Kidney (tissue), 22 donors: ENCODE data around the gene MYH1. TPM values are rescaled to one million over a fixed set of nuclear protein-coding genes. Genes with fewer than 3 reads are reported as not detected.

Source experiments
- DNase-seq, 5 donors: peaks; one replicate each; pipeline ENCODE4 v3.0.0-alpha.2; 2013 to 2020
- FAIRE-seq: peaks from 2 replicates; lab custom pipeline; 2012; peaks lifted over from hg19 to GRCh38; lab: Jason Lieb, UNC
- H3K27ac ChIP-seq, 2 donors: one replicate each; pipeline ENCODE4 v1.7.0; 2013; ENCODE audit warnings: low read depth in 2 of 2, low read length in 2 of 2, inconsistent platforms in 1 of 2
- H3K27me3 ChIP-seq: one replicate; pipeline ENCODE4 v1.7.1; 2013; ENCODE audit warnings: low read length, inconsistent platforms; ENCODE audit not compliant: control insufficient read depth, insufficient read depth
- H3K36me3 ChIP-seq, 3 donors: one replicate each; pipeline versions ENCODE4 v1.7.0 to v1.7.1; 2013; ENCODE audit warnings: low read length in 3 of 3, control low read depth in 1 of 3, inconsistent platforms in 1 of 3; ENCODE audit not compliant: insufficient read depth in 3 of 3, control insufficient read depth in 2 of 3
- H3K4me1 ChIP-seq, 3 donors: one replicate each; pipeline versions ENCODE4 v1.7.0 to v1.7.1; 2013; ENCODE audit warnings: low read length in 3 of 3, inconsistent platforms in 1 of 3, low read depth in 1 of 3; ENCODE audit not compliant: control insufficient read depth in 2 of 3, insufficient read depth in 2 of 3
- H3K4me3 ChIP-seq, 3 donors: one replicate each; pipeline versions ENCODE4 v1.7.0 to v1.8.1; 2013; ENCODE audit warnings: low read length in 3 of 3, control low read depth in 1 of 3, inconsistent platforms in 1 of 3
- H3K9ac ChIP-seq, 3 donors: one replicate each; pipeline versions ENCODE4 v1.7.0 to v1.7.1; 2013; ENCODE audit warnings: low read length in 3 of 3, control low read depth in 1 of 3, inconsistent platforms in 1 of 3
- H3K9me3 ChIP-seq, 3 donors: one replicate each; pipeline versions ENCODE4 v1.7.0 to v1.7.1; 2013; ENCODE audit warnings: low read length in 3 of 3, control low read depth in 1 of 3, inconsistent platforms in 1 of 3; ENCODE audit not compliant: control insufficient read depth in 2 of 3, insufficient read depth in 1 of 3
- intact Hi-C: fragments of 100-400 bp; cut with DNase I; formaldehyde crosslinking; loops from one replicate; pipeline ENCODE4 v1.11.1; 2022
- long read RNA-seq, 10 donors: library from polyadenylated mRNA in 1 of 10; unstranded in 1 of 10; transcript quantifications; one replicate each; pipeline ENCODE4 v2.0.0 and lab custom pipeline, GENCODE V29; 2021 to 2026
- polyA plus RNA-seq: library from polyadenylated mRNA; stranded (reverse); fragments of 350-450 nt; fragmentation: Illumina TruSeq; extraction: RNeasy Lipid Tissue Mini Kit (QIAGEN cat#74804); gene quantifications from one replicate; pipeline ENCODE4 v1.2.3, GENCODE V29; 2014; ENCODE audit warnings: low read depth, low replicate concordance; ENCODE audit not compliant: insufficient read depth
- total RNA-seq: library from RNA; stranded (reverse); fragmentation: NEBNext Ultra II Directional; extraction: Animal tissue kit (Norgen Biotek cat#: 25700); gene quantifications from one replicate; pipeline ENCODE4 v1.2.1, GENCODE V29; 2021
- TF ChIP-seq, protein P1 (sequence below): IDR thresholded peaks from 3 replicates; pipeline ENCODE4 v1.5.1; 2012; ENCODE audit warnings: mild to moderate bottlenecking, moderate library complexity, borderline replicate concordance; ENCODE audit not compliant: insufficient read depth; ENCODE audit errors: extremely low read depth
- donor health status: control.
- donor health status: control.
- donor health status: control.
- donor health status: control.
- donor health status: control.
- donor health status: DM: yes; HTN: yes; CAD: no.
- donor health status: Normal renal cell carcinoma (clear cell type).

The MYH1 gene
- total RNA-seq (not detected), polyA plus RNA-seq (not detected)
- long read RNA-seq, donor 1: 0 reads
- long read RNA-seq, donor 2: 0 reads
- long read RNA-seq, donor 3: 0 reads
- long read RNA-seq, donor 4: 0 reads
- long read RNA-seq, donor 5: 0 reads
- long read RNA-seq, donor 6: 0 reads
- long read RNA-seq, donor 7: 0 reads
- long read RNA-seq, donor 8: 0 reads
- long read RNA-seq, donor 9: 0 reads
- long read RNA-seq, donor 10: 0 reads

DNA sequence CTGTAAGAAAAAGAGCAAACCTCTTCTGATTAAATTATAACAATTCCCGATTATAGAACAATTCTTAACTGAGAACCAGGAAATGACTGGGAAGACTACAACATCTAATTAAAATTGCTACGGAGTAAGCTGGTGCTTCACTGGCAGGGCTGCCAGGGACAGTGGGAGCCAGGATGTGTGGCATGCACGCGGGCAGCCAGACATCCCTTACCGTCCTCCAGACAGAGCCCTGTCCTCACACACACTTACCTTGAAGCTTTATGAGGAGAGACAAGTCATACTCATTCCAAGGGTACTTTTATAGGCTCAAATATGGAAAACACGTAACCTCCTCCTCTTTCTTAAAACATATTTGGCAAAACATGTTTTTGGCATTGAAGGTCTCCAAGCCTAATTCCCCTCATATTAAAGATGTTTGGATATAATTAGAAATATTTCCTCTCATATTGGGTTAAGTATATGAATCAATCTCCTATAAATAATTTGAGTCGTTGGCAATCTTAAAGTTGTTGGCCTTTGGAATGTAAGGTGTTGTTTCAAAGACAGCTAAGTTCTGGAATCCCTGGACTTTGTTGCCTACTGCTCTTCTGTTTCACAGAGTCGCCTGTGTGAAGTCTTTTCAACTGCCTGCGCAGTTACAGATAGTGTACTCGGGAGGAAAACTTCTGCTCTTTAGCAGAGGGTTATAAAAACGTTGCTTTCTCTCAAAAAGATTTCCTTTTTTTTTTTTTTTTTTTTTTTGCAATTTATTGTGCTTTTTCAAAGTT, at the start of gene MYH1:
TSS of gene MYH1 (minus strand) at position 272 of the 767 bp plus-strand sequence. CDS start 1,900 bp downstream, outside the sequence.
- H3K36me3 ChIP-seq: no peaks in the 10 kb centered on the region
- TF ChIP-seq, protein P1, sequence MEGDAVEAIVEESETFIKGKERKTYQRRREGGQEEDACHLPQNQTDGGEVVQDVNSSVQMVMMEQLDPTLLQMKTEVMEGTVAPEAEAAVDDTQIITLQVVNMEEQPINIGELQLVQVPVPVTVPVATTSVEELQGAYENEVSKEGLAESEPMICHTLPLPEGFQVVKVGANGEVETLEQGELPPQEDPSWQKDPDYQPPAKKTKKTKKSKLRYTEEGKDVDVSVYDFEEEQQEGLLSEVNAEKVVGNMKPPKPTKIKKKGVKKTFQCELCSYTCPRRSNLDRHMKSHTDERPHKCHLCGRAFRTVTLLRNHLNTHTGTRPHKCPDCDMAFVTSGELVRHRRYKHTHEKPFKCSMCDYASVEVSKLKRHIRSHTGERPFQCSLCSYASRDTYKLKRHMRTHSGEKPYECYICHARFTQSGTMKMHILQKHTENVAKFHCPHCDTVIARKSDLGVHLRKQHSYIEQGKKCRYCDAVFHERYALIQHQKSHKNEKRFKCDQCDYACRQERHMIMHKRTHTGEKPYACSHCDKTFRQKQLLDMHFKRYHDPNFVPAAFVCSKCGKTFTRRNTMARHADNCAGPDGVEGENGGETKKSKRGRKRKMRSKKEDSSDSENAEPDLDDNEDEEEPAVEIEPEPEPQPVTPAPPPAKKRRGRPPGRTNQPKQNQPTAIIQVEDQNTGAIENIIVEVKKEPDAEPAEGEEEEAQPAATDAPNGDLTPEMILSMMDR: no peak
- no peak within 1 kb of the TSS for H3K27ac ChIP-seq
- H3K27me3 ChIP-seq: no peaks in the 10 kb centered on the region
- intact Hi-C loops: no loop called here
- no peak within 1 kb of the TSS for H3K4me3 ChIP-seq
- H3K9ac ChIP-seq: no peak within 1 kb of the TSS
- DNase-seq (no peak), FAIRE-seq (no peak)
- no peaks in the 10 kb centered on the region for H3K4me1 ChIP-seq
- peaks cover 0 to 3% (median 0%) of the 10 kb centered on the region in 3 donors for H3K9me3 ChIP-seq

DNA sequence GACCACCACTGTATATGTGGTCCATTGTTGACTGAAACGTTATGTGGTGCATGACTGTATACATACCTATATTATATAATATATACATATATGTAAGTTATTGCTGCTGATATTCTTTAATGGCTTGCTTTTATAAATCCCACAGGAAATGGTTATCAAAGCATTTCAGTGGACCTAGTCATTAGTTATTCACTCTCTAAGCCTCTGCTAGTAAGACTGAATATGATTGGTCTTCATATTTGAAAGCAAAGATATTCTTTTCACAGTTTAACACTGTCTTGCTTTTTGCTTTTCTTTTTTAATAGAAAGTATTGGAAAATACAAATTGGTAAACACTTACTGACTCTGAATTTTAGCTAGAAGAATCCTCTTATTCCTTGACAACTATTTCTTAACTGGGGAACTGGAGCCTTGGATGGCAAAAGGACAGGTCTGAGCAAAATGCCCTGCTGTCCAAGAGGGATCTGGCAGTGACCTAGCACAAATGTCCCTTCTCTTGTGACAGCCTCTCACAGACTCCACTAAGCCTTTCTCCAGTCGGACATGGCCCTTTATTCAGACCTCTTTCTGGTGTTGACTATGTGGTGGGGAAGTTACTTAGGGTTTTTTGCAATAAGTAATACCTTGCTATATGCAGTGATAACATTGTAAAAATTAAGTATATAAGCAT, 45.8 kb upstream of the MYH1 start:
- Histone ChIP-seq H3K4me3 (no peak overlapping the region), H3K4me1 (no peaks in the 10 kb centered on the region), H3K9me3 (no peaks in the 10 kb centered on the region), H3K36me3 (no peaks in the 10 kb centered on the region), H3K27ac (no peak overlapping the region), H3K9ac (no peak overlapping the region), H3K27me3 (no peaks in the 10 kb centered on the region)
- TF ChIP-seq, protein P1: no peak
- no peak for DNase-seq
- no peak for FAIRE-seq
- intact Hi-C loops: no loop called here

DNA sequence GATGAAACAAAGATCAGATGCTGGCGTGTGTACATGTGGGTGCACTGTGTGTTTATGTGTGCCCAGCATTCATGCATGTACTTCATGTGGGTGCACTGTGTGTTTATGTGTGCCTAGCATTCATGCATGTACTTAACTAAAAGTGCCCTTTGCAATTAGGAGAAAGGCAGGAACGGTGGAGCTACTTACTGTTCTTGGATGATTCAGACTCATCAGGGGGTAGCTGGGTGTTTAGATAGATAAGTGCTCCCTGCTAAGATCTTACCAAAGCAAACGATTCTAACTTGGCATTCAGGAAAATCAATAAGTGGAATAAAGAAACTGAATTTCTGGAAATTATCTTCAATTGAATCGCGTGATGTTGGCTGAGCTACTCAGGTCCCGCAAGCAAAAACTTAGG, 39.7 kb upstream of the MYH1 start:
- FAIRE-seq (no peak), DNase-seq (no peak)
- no peak overlapping the region for H3K27ac ChIP-seq
- intact Hi-C loops: no loop called here
- TF ChIP-seq, protein P1: no peak
- no peak overlapping the region for H3K4me3 ChIP-seq
- H3K9me3 ChIP-seq: no peaks in the 10 kb centered on the region
- no peaks in the 10 kb centered on the region for H3K27me3 ChIP-seq
- no peaks in the 10 kb centered on the region for H3K36me3 ChIP-seq
- H3K9ac ChIP-seq: no peak overlapping the region
- no peaks in the 10 kb centered on the region for H3K4me1 ChIP-seq
